Measurements from ENCODE around the gene SPRY1.

Gene SPRY1

GRCh38 chr4:123430501-123430900 is 33.9 kb downstream of the SPRY1 start:
- ChIA-PET POLR2A (no interaction called here), CTCF (no interaction called here)
- no peak for DNase-seq (ENCODE audit: low read depth, low spot score)
- TF ChIP-seq CTCF (IDR thresholded peaks at IDR 0.05; ENCODE audit: insufficient read depth, low read length, missing control alignments): no peak
- H3K4me3 ChIP-seq (ENCODE audit: low read depth, low read length): no peak overlapping the region

GRCh38 chr4:123433573-123433972 is 37.0 kb downstream of the SPRY1 start:
- DNase-seq (ENCODE audit: low read depth, low spot score): no peak
- ChIA-PET POLR2A (no interaction called here), CTCF (no interaction called here)
- no peak for TF ChIP-seq CTCF (IDR thresholded peaks at IDR 0.05; ENCODE audit: insufficient read depth, low read length, missing control alignments)
- no peak overlapping the region for H3K4me3 ChIP-seq (ENCODE audit: low read depth, low read length)

- CTCF ChIA-PET: no interaction called here
- no peak for TF ChIP-seq CTCF (IDR thresholded peaks at IDR 0.05; ENCODE audit: insufficient read depth, low read length, missing control alignments)
Observed at GRCh38 chr4:123433976-123434375, 37.4 kb downstream of the SPRY1 start.

GRCh38 chr4:123435246-123436113 is 38.9 kb downstream of the SPRY1 start:
- DNase-seq (ENCODE audit: low read depth, low spot score): no peak
- CTCF ChIA-PET: interaction anchor here (1.5 kb wide), 1 partner anchor 12 kb away, joined by 3 read pairs; no protein-coding TSS in a partner anchor
- H3K4me3 ChIP-seq (ENCODE audit: low read depth, low read length): no peak overlapping the region
- no peak for TF ChIP-seq CTCF (IDR thresholded peaks at IDR 0.05; ENCODE audit: insufficient read depth, low read length, missing control alignments)
- POLR2A ChIA-PET: no interaction called here

More at GRCh38 chr4:123433976-123434375, 37.4 kb downstream of the SPRY1 start:
- POLR2A ChIA-PET: no interaction called here
- H3K4me3 ChIP-seq (ENCODE audit: low read depth, low read length): no peak overlapping the region
- no peak for DNase-seq (ENCODE audit: low read depth, low spot score)

GRCh38 chr4:123438031-123438430 is 41.4 kb downstream of the SPRY1 start:
- no peak overlapping the region for H3K4me3 ChIP-seq (ENCODE audit: low read depth, low read length)
- no peak for TF ChIP-seq CTCF (IDR thresholded peaks at IDR 0.05; ENCODE audit: insufficient read depth, low read length, missing control alignments)
- DNase-seq (ENCODE audit: low read depth, low spot score): no peak
- ChIA-PET POLR2A (no interaction called here), CTCF (interaction anchor here (1.7 kb wide), 1 partner anchor 10 kb away, joined by 4 read pairs; no protein-coding TSS in a partner anchor)

GRCh38 chr4:123443401-123444289 is 47.0 kb downstream of the SPRY1 start:
- ChIA-PET CTCF (no interaction called here), POLR2A (no interaction called here)
- H3K4me3 ChIP-seq (ENCODE audit: low read depth, low read length): no peak overlapping the region
- TF ChIP-seq CTCF (IDR thresholded peaks at IDR 0.05; ENCODE audit: insufficient read depth, low read length, missing control alignments): no peak
- DNase-seq (ENCODE audit: low read depth, low spot score): no peak
